GM19099 (cell line): ENCODE measurements around the gene CMBL.

Experiments
- POLR2A ChIP-seq: IDR thresholded peaks from 3 replicates; pipeline ENCODE4 v1.6.1; 2011; ENCODE audit warnings: low read depth; ENCODE audit not compliant: insufficient read length; ENCODE audit errors: extremely low read depth

The CMBL gene

DNA sequence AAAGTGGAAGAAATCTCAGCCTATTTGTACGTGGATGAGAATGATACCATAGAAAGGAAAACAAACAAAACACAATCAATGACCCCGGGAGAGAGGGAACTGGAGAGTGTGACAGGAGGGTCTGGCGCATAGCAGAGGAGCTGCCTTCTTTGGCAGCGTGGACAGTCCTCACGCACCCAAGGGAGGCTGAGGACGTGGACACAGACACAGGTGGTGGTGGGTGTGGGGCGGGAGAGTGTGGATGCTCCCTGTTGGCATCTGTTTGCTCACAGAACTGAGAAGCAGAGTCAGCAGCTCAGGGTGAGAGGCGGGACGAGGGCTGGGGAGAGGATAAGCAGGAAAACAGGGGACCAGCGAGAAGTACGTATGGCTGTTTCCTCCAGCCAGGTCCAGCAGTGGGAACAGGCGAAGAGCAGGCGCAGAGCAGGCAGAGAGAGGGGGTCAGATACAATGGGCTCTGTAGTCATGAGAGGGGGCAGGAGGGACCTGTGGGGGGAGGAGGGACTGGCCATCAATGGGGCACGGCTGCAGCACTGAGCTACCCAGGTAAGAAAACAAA, 10.0 kb downstream of the CMBL start:
- no peak for TF ChIP-seq POLR2A

DNA sequence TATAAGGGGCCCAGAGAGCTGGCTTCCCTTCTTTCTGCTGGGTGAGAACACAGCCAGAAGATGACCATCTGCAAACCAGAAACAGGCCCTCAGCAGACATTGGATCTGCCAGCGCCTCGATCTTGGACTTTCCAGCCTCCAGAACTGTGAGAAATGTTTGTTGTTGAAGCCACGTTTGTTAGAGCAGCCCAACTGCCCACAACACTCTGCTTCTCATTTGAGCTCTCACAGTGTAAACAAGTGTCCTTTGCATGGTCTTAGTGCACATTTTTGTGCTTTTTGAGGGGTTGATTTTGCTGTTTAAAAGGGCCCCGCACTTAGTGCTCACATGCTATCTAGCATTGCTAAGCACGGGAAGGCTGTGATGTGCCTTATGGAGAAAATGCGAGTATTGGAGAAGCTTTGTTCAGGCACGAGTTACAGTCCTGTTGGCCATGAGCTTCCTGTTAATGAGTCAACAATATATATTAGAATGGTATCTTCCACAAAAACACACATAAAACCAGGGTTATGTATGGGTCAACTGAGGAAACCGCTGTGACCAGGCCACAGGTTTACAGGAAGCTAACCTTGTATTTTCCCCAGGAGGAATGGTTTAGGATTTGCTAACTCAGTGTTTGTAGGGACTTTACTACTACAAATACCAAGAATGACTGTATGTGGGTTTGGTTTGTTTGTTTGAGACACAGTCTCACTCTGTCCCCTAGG, 11.9 kb downstream of the CMBL start:
- TF ChIP-seq POLR2A, result no peak

DNA sequence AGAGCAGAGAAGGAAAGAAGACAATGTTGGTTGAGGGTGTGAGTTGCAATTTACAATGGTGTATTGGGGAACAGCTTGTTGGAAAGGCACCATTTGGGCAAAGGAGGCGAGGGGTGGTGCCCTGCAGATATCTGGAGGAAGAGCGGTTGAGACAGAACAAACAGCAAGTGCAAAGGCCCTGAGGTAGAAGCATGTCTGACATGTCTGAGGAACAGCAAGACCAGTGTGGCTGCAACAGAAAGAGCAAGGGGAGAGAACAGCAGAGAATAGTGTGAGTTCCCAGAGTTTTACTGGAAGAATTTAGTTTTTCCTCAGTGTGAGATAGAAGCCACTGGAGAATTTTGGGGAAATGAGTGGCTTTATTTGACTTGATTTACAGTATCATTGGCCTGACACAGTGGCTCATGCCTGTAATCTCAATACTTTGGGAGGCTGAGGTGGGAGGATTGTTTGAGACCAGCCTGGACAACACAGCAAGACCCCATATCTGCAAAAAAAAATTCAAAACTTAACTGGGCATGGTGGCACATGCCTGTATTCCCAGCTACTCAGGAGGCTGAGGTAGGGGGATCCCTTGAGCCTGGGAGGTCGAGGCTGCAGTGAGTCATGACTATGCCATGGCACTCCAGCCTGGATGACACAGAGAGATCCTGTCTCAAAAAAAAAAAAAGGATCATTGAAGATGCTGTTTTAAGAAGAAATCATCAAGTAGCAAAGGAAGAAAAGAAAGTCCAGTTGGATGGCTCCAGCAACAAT, 13.6 kb downstream of the CMBL start:
- TF ChIP-seq POLR2A, result no peak

DNA sequence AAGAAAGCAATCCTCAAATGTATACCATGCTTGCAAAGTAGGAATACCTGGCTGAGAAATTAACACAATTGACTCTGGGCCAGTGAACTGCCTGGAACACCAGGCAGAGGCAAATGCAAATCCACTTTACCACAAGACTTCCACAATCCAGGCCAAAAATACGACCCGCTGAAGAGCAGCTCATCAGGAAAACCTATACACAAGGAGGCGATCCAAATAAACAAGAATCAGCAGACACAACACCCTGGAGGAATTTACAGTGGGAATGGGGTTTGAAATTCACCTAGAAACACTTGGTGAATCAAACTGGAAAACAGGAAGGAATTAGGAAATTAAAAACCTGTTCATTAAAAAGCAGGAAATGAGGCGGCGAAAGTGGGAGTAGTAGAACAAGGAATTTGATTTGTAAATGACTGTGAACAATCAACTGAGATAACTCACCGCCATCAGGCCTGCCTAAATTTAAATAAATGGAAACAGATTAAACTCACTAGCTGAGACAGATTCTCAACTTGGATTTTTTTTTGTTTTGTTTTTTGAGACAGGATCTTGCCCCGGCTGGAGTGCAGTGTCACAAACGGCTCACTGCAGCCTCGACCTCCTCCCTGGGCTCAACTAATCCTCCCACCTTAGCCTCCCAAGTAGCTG, 15.9 kb downstream of the CMBL start:
- no peak for TF ChIP-seq POLR2A

DNA sequence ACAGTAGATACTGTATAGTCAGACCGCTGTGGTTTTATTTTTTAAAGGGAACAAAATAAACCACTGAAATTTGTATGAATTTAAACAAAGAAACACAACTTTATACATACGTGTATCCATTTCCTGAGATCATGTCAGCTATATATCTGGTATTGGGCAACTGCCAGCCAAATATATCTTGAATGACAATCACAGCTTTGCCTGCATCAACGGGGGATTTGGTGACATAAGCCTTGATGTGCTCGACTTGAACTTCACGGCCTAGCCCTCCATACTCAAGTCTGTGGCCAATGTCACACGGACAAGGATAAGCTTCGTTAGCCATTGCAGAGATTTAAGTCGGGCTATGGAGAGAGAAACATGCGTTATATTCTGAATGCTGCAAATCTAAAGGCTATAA, 17.3 kb downstream of the CMBL start:
- TF ChIP-seq POLR2A, result no peak

DNA sequence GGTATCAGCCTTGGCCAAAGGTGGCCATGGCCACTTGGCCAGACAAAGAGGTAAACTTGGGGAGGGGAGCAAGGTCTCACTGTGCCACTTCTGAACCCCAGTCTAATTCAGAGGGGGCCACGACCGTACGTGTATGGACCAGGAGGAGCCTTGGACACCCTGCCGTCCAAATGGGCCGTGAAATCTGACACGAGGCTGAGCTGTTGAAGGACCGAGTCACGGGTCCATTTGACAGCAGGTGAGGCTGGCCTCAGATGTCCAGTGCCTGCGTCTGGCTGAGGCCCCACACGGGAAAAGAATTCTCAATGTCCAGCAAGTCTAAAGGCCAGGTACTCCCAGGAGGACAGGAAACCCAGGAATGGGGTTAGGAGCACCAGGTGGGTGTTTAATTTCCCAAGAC, 17.7 kb downstream of the CMBL start:
- no peak for TF ChIP-seq POLR2A

DNA sequence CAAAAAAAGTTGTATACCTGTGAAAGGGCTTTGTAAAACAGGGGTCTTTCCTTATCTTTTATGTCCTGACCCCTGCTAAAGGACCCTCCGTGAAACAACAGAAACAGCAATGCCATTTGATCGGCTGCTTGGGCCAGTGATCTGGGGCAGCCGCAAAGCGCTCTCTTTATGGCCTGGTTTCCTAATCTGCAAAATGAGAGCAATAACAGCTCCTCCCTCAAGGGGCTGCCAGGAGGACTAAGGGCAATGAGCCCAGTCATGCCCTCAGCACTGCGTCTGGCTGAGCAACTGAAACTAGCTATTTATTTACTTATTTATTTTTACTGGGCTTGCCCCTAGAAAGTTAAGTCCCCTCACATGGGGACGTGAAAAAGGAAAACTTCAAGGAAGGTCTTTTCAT, 18.3 kb downstream of the CMBL start:
- no peak for TF ChIP-seq POLR2A

DNA sequence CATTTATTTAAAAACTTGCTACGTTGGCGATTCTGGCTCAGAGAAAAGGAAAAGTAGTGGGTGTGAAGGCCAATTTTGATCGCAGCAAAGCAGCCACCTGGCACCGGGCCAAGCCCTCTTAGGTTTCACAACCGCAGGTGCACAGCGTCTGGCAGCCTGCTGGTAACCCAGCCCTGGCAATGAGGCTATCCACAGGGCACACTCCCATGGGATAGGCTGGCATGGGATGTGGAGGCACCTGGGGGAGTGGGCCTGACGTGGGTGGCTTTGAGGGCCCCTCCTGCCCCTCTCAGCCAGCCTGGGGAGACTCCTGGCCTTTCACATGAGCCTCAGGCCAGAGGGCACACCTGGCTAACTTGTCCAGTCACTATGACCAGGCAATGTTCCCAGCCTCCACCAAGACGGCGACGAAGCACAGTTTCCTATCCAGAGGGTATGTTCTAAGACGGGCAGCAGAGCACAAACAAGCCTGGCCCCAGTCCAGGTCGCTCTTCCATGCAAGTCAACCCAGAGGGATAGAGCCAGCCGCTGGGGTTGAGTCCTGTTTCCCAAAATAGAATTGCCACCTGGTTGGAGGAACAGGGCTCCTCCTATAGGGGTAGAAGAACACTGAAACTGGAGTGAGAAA, 19.0 kb downstream of the CMBL start:
- TF ChIP-seq POLR2A, result no peak

DNA sequence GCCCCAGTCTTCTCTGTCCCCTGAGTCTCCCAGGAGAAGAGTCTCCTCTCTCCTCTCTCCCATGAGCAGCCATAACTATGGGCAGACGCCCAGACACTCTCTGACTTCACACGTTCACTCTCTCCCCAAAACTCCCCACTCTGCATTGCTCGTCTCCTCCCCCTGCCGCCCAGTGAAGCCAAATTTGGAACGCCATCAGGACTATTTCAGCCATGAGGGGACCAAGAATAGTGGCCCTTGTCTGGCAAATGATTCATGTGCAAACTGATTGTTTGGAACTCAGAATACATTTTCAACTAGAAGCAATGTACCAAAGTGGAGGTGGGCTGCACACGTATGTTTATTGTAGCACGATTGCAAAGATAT, 20.9 kb downstream of the CMBL start:
- no peak for TF ChIP-seq POLR2A

DNA sequence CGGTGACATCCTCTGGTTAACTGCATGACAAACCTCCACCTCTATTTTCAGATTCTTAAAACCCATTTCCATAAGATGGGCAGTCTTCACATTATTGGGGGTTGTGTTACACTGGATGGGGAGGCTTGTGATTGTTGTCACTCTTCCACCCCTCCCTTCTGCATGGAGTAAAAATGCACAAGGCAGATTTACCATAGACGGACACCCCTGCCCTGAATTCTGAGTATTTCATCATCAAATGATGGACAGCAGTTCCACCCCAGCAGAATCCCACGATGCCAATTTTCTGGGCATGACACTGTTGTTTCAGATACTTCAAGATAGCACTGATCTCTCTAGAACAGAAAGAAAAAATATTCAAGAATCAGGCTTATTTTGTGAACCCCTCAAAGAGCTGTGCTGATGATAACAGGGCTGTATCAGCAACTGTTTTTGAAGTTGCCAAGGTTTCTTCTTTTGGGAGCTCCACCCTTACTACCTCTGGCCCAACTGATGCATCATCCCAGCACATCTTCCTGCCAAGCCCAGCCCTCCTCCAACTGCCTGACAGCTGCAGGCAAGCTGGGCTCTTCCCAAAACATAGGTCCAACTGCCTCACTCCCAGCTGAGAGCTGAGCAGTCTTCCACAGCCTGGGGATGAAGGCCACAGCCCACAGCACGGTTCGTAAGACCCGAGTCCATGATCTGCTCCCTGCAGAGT, 21.4 kb downstream of the CMBL start:
- TF ChIP-seq POLR2A, result no peak

DNA sequence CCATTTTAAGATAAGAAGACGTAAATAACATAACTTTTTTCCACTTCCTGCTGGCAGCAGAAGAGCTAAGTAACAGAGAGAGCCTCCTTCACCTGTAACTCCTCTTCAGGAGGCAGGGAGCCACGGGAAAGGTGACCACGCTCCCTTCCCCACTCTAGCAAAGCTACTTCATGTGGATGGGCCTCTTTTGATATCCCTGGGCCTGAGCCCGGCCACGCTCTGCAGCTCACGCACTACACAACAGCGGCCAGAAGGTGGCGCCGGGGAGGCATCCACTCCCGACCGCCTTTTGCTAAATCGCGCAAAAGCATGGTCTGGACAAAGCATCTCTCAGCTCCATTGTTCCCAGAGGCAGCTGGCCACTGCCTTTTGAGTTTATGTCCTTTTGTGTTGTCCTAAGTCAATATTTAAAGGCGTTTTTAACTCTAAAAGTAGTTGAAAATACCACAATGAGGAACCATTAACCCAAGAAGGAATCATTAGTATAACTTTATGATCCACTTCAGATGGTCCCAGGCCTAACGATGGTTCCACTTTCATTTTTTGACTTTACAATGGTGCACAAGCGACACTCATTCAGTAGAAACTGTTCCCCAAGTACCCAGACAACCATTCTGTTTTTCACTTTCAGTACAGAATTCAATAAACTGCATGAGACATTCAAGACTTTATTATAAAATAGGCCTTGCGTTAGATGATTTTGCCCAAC, 23.6 kb downstream of the CMBL start:
- no peak for TF ChIP-seq POLR2A

DNA sequence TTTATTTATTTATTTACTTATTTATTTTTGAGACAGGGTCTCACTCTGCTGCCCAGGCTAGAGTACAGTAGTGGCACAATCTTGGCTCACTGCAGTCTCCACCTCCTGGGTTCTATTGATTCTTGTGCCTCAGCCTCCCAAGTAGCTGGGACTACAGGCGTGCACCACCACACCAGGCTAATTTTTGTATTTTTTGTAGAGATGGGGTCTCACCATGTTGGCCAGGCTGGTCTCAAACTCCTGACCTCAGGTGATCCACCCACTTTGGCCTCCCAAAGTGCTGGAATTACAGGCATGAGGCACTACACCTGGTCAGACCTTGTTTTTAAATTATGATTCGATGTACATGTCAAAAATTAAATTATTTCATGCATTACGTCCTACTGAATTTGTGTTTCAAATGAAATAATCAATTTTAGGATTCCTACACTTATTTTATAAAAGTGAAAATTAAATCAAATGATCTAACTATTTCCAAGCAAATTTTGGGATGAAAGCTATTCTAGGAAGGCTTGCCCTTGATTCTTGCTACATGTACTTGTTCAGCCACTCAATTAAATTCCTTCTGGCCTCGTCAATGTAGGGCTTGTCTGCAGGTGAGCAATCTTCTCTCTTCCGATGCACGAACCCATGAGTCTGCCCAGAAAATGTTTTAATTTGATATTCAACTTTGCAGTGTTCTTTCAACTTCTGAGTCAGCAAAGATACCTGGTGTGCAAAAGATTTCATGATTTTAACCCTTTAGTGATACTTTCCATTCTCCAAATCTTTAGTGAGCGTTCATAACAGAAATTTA, 27.6 kb downstream of the CMBL start:
- TF ChIP-seq POLR2A, result no peak

DNA sequence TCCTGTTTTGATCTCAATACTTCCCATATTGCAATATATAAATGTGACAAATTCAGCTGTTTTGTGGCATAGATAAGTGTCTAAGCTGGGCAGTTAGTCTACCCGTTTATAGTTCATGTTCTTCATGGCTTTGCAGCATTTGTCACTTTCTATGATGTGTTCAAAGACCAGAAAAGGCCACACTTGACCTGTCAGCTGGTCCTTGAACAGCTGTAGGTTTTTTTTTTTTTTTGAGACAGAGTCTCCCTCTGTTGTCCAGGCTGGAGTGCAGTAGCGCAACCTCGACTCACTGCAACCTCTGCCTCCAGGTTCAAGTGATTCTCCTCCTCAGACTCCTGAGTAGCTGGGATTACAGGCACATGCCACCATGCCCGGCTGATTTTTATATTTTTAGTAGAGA, 28.4 kb downstream of the CMBL start:
- TF ChIP-seq POLR2A, result no peak

DNA sequence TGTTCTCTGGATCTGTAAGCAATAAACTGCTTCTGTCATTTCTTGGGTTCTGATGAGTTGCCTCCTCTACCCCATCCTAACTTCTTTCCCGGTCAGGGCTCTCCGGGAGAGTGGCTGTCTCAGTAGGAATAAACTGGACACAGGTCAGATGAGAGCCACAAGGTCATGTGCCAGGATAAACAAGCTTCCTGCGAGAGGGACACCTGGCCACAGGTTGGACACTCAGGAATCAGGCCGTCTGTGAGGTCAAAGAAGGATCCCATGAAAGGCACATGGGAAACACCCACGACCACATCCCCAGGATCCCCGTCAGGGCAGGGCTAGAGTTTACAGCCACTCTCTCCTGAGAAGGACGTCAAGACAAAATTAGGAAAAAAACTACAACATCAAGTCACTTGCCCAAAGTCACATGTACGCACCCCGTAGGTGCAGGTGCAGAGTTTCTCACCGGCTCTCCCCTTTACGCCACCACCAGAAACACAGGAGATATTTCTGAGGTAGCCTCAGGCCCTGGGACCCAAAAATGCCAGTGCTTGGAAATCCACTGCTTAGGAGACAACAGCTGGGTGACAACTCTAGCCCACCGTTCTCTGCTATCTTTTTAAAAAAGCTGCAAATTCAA, 28.9 kb downstream of the CMBL start:
- TF ChIP-seq POLR2A, result no peak
